Measurements from ENCODE around the gene FERMT2. TPM values are rescaled to one million over a fixed set of nuclear protein-coding genes. Genes with fewer than 3 reads are reported as not detected.

FERMT2 gene
- total RNA-seq, 2 donors from 2014 or later: 38.8 to 62.9 TPM

DNA sequence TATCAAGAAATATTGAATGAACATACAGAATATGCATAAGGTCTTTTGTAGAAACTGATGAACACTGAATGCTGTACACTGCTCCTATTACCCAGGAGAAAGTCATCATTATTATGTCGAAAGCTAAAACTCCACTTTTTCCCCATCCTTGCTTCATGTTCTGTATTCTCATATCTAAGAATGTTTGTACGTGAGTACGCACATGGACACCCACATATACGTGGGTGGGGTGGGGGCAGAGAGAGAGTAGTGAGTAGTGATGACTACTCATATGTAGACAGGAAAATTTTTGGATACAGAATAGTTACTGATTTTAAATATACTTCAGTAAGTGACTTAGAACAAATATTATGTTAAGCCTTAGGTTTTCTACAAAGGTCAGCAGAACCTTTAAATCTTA lies 75.1 kb downstream of the FERMT2 start:
- no peak for TF ChIP-seq POLR2AphosphoS5 (IDR thresholded peaks at IDR 0.05)
- TF ChIP-seq POLR2A (IDR thresholded peaks at IDR 0.05): no peak
- TF ChIP-seq, protein P1, sequence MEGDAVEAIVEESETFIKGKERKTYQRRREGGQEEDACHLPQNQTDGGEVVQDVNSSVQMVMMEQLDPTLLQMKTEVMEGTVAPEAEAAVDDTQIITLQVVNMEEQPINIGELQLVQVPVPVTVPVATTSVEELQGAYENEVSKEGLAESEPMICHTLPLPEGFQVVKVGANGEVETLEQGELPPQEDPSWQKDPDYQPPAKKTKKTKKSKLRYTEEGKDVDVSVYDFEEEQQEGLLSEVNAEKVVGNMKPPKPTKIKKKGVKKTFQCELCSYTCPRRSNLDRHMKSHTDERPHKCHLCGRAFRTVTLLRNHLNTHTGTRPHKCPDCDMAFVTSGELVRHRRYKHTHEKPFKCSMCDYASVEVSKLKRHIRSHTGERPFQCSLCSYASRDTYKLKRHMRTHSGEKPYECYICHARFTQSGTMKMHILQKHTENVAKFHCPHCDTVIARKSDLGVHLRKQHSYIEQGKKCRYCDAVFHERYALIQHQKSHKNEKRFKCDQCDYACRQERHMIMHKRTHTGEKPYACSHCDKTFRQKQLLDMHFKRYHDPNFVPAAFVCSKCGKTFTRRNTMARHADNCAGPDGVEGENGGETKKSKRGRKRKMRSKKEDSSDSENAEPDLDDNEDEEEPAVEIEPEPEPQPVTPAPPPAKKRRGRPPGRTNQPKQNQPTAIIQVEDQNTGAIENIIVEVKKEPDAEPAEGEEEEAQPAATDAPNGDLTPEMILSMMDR (IDR thresholded peaks at IDR 0.05): no peak
- Histone ChIP-seq H3K36me3 (no peaks in the 10 kb centered on the region), H3K27ac (no peak overlapping the region), H3K27me3 (replicated peaks; ENCODE audit: insufficient read depth) (no peaks in the 10 kb centered on the region), H3K4me3 (no peak overlapping the region), H3K9me3 (no peaks in the 10 kb centered on the region), H3K4me1 (replicated peaks) (no peaks in the 10 kb centered on the region)
- intact Hi-C loops (cut with DNase I): loop anchor here (10.0 kb wide), 1 partner anchor 69 kb away; no protein-coding TSS in a partner anchor
- 87% methylated on average over 4 of the region's 4 CpGs for WGBS
- no peak for DNase-seq (ENCODE audit: low spot score)

DNA sequence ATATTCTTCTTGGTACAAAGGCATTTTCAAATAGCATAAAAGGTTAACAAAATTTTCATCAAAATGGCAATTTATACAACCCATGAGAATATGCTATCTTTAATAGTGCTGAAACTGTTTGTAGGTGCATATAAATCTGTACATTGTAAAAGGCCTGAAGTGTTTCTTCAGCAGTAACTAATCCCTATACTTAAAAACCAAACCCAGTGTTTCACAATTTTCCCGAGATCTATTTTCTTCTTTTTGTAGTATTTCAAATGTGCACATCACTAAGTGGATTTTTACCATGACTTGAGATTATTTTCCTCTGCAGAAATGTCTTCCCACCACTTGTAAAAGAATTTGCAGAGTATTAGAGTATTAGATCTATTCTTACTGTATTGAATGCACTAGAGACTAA lies 76.5 kb downstream of the FERMT2 start:
- no peak for DNase-seq (ENCODE audit: low spot score)
- no peaks in the 10 kb centered on the region for H3K4me1 ChIP-seq (replicated peaks)
- no peaks in the 10 kb centered on the region for H3K27me3 ChIP-seq (replicated peaks; ENCODE audit: insufficient read depth)
- TF ChIP-seq, protein P1 (IDR thresholded peaks at IDR 0.05): no peak
- no peak overlapping the region for H3K4me3 ChIP-seq
- intact Hi-C loops (cut with DNase I): loop anchor here (10.0 kb wide), 1 partner anchor 70 kb away; no protein-coding TSS in a partner anchor
- no peak overlapping the region for H3K27ac ChIP-seq
- WGBS: 90% methylated on average over 1 of the region's 1 CpG
- H3K9me3 ChIP-seq: no peaks in the 10 kb centered on the region
- H3K36me3 ChIP-seq: no peaks in the 10 kb centered on the region

DNA sequence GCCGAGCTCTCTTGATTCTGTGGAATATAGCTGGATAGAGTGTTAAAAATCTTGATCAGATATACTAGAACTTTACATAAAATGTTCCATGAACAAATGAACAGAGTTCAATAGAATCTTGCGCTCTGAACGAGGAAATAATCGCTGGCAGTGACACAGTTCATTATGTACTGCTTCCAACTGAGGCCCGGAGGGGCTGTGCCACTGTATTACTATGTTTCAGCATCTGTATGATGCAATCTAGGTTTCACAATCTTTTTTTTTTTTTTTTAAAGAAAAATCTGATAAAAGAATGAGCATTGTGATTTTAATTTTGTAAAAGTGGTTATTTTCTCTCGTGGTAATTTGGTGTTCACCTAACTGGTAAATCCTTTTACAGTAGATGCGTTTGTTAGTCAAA lies 77.2 kb downstream of the FERMT2 start:
- Histone ChIP-seq H3K9me3 (no peaks in the 10 kb centered on the region), H3K27me3 (replicated peaks; ENCODE audit: insufficient read depth) (no peaks in the 10 kb centered on the region), H3K4me3 (no peak overlapping the region), H3K27ac (no peak overlapping the region), H3K4me1 (replicated peaks) (no peaks in the 10 kb centered on the region), H3K36me3 (no peaks in the 10 kb centered on the region)
- intact Hi-C loops (cut with DNase I): loop anchor here (10.0 kb wide), 1 partner anchor 71 kb away; no protein-coding TSS in a partner anchor
- DNase-seq (ENCODE audit: low spot score): no peak
- 70% methylated on average over 7 of the region's 7 CpGs for WGBS
- TF ChIP-seq, protein P1 (IDR thresholded peaks at IDR 0.05): no peak
- TF ChIP-seq POLR2A (IDR thresholded peaks at IDR 0.05) (no peak), POLR2AphosphoS5 (IDR thresholded peaks at IDR 0.05) (no peak)

DNA sequence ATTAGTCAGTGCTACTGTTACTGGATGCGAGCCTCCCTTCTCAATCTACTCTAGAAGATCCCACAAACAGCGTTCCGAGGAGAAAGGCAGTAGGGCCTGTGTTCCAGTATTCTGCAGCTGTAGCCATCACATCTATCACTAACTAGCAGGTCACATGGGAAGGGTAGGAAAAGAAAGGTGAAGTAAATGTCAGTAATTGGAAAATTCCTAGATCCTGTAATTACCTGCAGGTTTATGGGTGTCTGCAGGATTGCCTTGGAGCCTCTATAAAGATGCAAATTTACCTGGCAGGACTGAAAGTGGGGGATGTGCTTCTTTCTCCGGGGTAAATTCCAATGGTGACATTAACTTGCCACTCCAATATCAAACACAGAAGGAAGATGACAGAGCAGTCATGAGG lies 77.8 kb downstream of the FERMT2 start:
- no peak for DNase-seq (ENCODE audit: low spot score)
- intact Hi-C loops (cut with DNase I): loop anchor here (10.0 kb wide), 1 partner anchor 72 kb away; no protein-coding TSS in a partner anchor

DNA sequence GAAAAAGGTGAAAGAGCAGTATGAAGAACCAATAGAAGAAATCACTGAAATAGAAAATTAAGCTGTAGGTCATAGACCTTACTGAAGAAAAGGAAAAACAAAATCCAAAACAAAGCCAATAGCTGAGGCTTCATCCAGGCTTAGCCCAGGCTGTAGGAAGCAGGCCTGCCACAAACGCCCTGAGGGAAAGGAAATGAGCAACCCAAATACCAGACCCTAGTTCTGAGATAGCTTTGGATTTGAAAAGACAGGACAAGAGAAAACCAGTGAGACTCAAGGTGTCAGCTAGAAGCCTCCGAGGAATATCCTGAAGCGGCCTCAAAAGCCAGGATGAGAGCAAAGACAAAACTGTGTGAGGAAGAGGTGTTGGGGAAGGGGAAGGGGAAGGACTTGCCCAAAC lies 79.2 kb downstream of the FERMT2 start:
- intact Hi-C loops (cut with DNase I): loop anchor here (10.0 kb wide), 1 partner anchor 73 kb away; no protein-coding TSS in a partner anchor
- WGBS: 93% methylated on average over 3 of the region's 3 CpGs
- H3K9me3 ChIP-seq: no peaks in the 10 kb centered on the region
- no peaks in the 10 kb centered on the region for H3K27me3 ChIP-seq (replicated peaks; ENCODE audit: insufficient read depth)
- no peak for TF ChIP-seq POLR2A (IDR thresholded peaks at IDR 0.05)
- no peak for TF ChIP-seq POLR2AphosphoS5 (IDR thresholded peaks at IDR 0.05)
- TF ChIP-seq, protein P1 (IDR thresholded peaks at IDR 0.05): no peak
- no peak for DNase-seq (ENCODE audit: low spot score)
- no peaks in the 10 kb centered on the region for H3K36me3 ChIP-seq
- no peaks in the 10 kb centered on the region for H3K4me1 ChIP-seq (replicated peaks)
- no peak overlapping the region for H3K27ac ChIP-seq
- no peak overlapping the region for H3K4me3 ChIP-seq

More for the DNA sequence above, 77.8 kb downstream of the FERMT2 start:
- WGBS: 69% methylated on average over 4 of the region's 4 CpGs
- H3K4me1 ChIP-seq (replicated peaks): no peaks in the 10 kb centered on the region
- H3K4me3 ChIP-seq: no peak overlapping the region
- no peaks in the 10 kb centered on the region for H3K27me3 ChIP-seq (replicated peaks; ENCODE audit: insufficient read depth)
- TF ChIP-seq, protein P1 (IDR thresholded peaks at IDR 0.05): no peak
- no peak for TF ChIP-seq POLR2A (IDR thresholded peaks at IDR 0.05)
- no peak for TF ChIP-seq POLR2AphosphoS5 (IDR thresholded peaks at IDR 0.05)
- no peaks in the 10 kb centered on the region for H3K36me3 ChIP-seq
- no peaks in the 10 kb centered on the region for H3K9me3 ChIP-seq
- no peak overlapping the region for H3K27ac ChIP-seq
